GM18511 (cell line): ENCODE data around the gene RNF40.
"Not testable (repeated sequence)": the region's sequence is repeated elsewhere in the genome, so short reads cannot be mapped to it uniquely, and the experiment has no call there.

Source experiments
- ATAC-seq: cut with Tn5 transposase; IDR thresholded peaks from one replicate; pipeline ENCODE4 v1.9.1; 2021; ENCODE audit warnings: mild to moderate bottlenecking, moderate library complexity; ENCODE audit not compliant: unreplicated experiment

RNF40 gene

DNA sequence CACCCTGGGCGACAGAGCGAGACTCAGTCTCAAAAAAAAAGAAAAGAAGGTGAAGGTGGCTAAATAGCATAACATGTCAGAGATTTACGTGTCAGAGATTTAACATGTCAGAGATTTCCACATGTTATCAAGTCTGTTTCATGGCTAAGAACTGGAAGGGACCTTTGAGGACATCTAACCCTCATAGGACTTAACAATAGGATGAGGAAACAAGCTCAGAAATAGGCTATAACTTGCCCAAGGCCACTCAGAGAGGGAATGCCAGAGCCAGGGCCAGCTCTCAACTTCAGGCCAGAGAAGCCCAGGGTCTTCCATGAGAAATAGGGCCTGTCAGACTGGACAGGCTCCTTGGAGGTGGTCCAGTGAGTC, 51.7 kb downstream of the RNF40 start:
- no peak for ATAC-seq

GRCh38 chr16:30816769-30817168, 54.6 kb downstream of the RNF40 start:
- no peak for ATAC-seq

GRCh38 chr16:30820952-30821421, 58.9 kb downstream of the RNF40 start:
- ATAC-seq, result no peak

DNA sequence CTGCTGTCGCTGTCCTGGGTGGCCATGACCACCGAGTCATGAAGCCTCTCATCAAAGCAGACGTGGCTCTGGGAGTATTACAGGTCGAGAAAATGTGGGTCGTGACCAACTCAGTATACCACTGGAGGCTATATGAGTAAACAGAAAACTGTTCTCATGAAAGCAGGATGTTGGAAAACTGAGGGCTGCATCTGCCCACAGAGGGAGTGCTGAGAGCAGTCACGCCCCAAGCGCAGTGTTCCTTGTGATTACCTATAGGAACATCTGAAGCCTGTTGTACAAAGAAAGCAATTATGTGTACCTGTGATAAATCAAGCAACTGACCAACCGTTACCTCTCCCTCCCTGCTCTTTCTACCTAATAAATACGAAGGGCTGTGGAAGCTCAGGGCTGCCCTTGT, 59.3 kb downstream of the RNF40 start:
- not testable (repeated sequence) for ATAC-seq

DNA sequence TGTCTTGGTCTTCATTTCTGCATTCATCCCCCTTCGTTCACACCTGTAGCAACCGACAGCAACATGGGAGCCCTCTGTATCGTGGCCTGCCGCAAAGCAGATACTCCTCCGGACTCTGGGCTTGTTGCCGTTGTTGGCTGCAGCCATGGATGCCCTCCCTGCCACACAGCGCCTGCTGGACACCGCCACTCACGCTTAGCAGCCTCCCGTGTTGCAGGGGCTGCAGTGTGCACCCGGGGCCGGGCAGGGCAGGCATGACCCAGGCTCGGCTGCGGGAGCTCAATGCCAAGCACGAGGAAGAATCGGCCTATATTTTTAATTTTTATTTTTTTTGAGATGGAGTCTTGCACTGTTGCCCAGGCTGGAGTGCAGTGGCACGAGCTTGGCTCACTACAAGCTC, 59.8 kb downstream of the RNF40 start:
- ATAC-seq, result no peak
